ENCODE measurements around the gene EIF2B2.
"Not testable (repeated sequence)": the region's sequence is repeated elsewhere in the genome, so short reads cannot be mapped to it uniquely, and the experiment has no call there.

EIF2B2 gene

DNA sequence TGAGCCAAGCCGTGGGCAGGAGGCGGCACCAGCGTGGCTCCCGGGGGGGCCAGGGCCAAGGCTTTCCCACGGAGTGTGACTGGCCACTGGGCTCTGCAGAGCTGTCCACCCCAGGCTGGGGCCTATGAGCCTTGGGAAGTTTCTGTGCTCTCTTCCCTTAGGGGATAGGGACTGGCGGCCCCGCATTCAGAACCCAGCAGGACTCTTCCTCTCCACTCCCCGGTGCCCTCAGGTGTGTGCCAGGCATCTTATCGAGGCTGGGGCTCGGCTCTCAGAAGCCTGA is 17.8 kb upstream of the EIF2B2 start:
- no peak for TF ChIP-seq SPI1 (IDR thresholded peaks at IDR 0.05; ENCODE audit: low read depth, low read length)
- no peak for TF ChIP-seq PAX5 (IDR thresholded peaks at IDR 0.05; ENCODE audit: insufficient read depth, low read length, severe bottlenecking)
- no peak for TF ChIP-seq TAF1 (IDR thresholded peaks at IDR 0.05; ENCODE audit: low read depth, low read length)
- TF ChIP-seq POLR2A (IDR thresholded peaks at IDR 0.05; ENCODE audit: low read depth, low read length): no peak
- no peak for TF ChIP-seq POU2F2 (IDR thresholded peaks at IDR 0.05; ENCODE audit: low read depth, low read length)
- TF ChIP-seq POLR2AphosphoS5 (IDR thresholded peaks at IDR 0.05; ENCODE audit: low read depth, low read length): no peak
- FAIRE-seq (no peak), DNase-seq (ENCODE audit: insufficient read length, low spot score) (no peak)

DNA sequence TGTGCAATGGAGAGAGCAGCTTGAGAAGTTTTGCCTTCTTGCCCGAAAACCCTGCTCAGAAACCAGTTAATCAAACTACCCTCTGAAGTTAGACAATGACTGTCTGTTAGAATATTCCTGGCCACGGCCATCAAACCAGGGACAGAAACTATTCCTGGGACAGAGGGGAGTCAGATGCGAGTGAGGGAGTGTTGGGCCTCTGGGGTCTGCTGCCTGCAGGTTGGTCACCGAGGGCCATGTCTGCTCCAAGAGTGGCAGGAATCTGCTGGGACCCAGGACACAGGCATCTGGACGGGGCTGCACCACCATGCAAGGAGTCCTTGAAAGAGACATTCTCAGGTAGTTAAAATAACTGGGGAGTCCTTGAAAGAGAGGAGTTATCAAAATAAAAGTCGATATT is 16.9 kb upstream of the EIF2B2 start:
- no peak for FAIRE-seq

DNA sequence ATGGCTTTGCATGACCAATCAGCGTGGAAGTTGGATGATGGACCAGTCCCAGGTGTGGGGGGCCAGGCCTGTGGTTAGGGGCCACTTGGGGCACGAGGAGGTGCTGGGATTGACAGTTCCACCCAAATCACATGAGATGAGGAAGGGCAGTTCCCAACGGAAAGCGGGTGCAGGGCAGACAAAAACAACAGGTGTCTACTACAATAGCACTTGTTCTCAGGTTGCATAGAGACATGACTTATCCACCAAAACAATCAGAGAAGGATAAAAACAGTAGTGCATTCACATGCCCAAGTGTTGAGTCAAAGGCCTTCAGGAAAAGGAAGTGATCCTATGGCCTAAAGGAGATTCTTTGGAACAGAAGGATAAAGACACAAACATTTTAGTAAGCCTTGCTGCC is 14.6 kb upstream of the EIF2B2 start:
- no peak for DNase-seq (ENCODE audit: insufficient read length, low spot score)
- no peak for FAIRE-seq

More for the DNA sequence above, 16.9 kb upstream of the EIF2B2 start:
- no peak for TF ChIP-seq PAX5 (IDR thresholded peaks at IDR 0.05; ENCODE audit: insufficient read depth, low read length, severe bottlenecking)
- no peak for TF ChIP-seq SPI1 (IDR thresholded peaks at IDR 0.05; ENCODE audit: low read depth, low read length)
- no peak for TF ChIP-seq POLR2AphosphoS5 (IDR thresholded peaks at IDR 0.05; ENCODE audit: low read depth, low read length)
- TF ChIP-seq POLR2A (IDR thresholded peaks at IDR 0.05; ENCODE audit: low read depth, low read length): no peak
- TF ChIP-seq TAF1 (IDR thresholded peaks at IDR 0.05; ENCODE audit: low read depth, low read length): no peak
- no peak for TF ChIP-seq POU2F2 (IDR thresholded peaks at IDR 0.05; ENCODE audit: low read depth, low read length)
- DNase-seq (ENCODE audit: insufficient read length, low spot score): no peak

GRCh38 chr14:74988993-74989392 is 13.7 kb upstream of the EIF2B2 start:
- FAIRE-seq (no peak), DNase-seq (ENCODE audit: insufficient read length, low spot score) (no peak)
- TF ChIP-seq SPI1 (IDR thresholded peaks at IDR 0.05; ENCODE audit: low read depth, low read length) (no peak), TAF1 (IDR thresholded peaks at IDR 0.05; ENCODE audit: low read depth, low read length) (no peak), POU2F2 (IDR thresholded peaks at IDR 0.05; ENCODE audit: low read depth, low read length) (no peak), POLR2A (IDR thresholded peaks at IDR 0.05; ENCODE audit: low read depth, low read length) (no peak), POLR2AphosphoS5 (IDR thresholded peaks at IDR 0.05; ENCODE audit: low read depth, low read length) (no peak), PAX5 (IDR thresholded peaks at IDR 0.05; ENCODE audit: insufficient read depth, low read length, severe bottlenecking) (no peak)

More for the DNA sequence above, 14.6 kb upstream of the EIF2B2 start:
- no peak for TF ChIP-seq SPI1 (IDR thresholded peaks at IDR 0.05; ENCODE audit: low read depth, low read length)

GRCh38 chr14:74994182-74994581 is 8.5 kb upstream of the EIF2B2 start:
- FAIRE-seq; DNase-seq (ENCODE audit: insufficient read length, low spot score): not testable (repeated sequence)

- not testable (repeated sequence) for FAIRE-seq; DNase-seq (ENCODE audit: insufficient read length, low spot score)
Measured at GRCh38 chr14:74995781-74996180, 6.9 kb upstream of the EIF2B2 start.

- DNase-seq (ENCODE audit: insufficient read length, low spot score) (no peak), FAIRE-seq (no peak)
- TF ChIP-seq POLR2AphosphoS5 (IDR thresholded peaks at IDR 0.05; ENCODE audit: low read depth, low read length) (no peak), PAX5 (IDR thresholded peaks at IDR 0.05; ENCODE audit: insufficient read depth, low read length, severe bottlenecking) (no peak), TAF1 (IDR thresholded peaks at IDR 0.05; ENCODE audit: low read depth, low read length) (no peak), SPI1 (IDR thresholded peaks at IDR 0.05; ENCODE audit: low read depth, low read length) (no peak), POLR2A (IDR thresholded peaks at IDR 0.05; ENCODE audit: low read depth, low read length) (no peak), POU2F2 (IDR thresholded peaks at IDR 0.05; ENCODE audit: low read depth, low read length) (no peak)
Measured at GRCh38 chr14:75001261-75001660, 1.5 kb upstream of the EIF2B2 start.

DNA sequence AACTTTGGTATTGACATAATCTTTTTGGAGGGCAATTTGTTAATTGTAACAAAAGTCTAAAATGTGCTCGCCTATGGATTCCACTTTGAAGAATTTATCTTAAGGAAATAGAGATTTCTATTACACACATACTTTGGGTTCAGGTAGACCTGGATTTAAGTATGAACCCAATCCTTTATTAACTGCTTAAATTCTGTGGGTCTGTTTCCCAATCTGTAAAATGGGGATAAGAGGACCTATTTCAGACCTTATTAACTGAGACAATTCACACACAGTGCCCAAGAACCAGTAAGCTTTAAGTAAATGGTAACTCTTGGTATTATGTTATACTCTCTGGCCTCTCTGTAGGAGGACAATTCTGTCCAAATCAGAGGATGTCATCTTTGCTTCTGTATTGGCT is 822 bp upstream of the EIF2B2 start:
- FAIRE-seq (no peak), DNase-seq (ENCODE audit: insufficient read length, low spot score) (no peak)
- TF ChIP-seq PAX5 (IDR thresholded peaks at IDR 0.05; ENCODE audit: insufficient read depth, low read length, severe bottlenecking): no peak
- no peak for TF ChIP-seq POLR2A (IDR thresholded peaks at IDR 0.05; ENCODE audit: low read depth, low read length)
- no peak for TF ChIP-seq SPI1 (IDR thresholded peaks at IDR 0.05; ENCODE audit: low read depth, low read length)
- TF ChIP-seq POU2F2 (IDR thresholded peaks at IDR 0.05; ENCODE audit: low read depth, low read length): no peak
- no peak for TF ChIP-seq POLR2AphosphoS5 (IDR thresholded peaks at IDR 0.05; ENCODE audit: low read depth, low read length)
- TF ChIP-seq TAF1 (IDR thresholded peaks at IDR 0.05; ENCODE audit: low read depth, low read length): no peak

- TF ChIP-seq POLR2AphosphoS5 (IDR thresholded peaks at IDR 0.05; ENCODE audit: low read depth, low read length) (no peak; the same call in 1 of the 2 replicates), POLR2A (IDR thresholded peaks at IDR 0.05; ENCODE audit: low read depth, low read length) (no peak), SPI1 (IDR thresholded peaks at IDR 0.05; ENCODE audit: low read depth, low read length) (no peak), PAX5 (IDR thresholded peaks at IDR 0.05; ENCODE audit: insufficient read depth, low read length, severe bottlenecking) (no peak), TAF1 (IDR thresholded peaks at IDR 0.05; ENCODE audit: low read depth, low read length) (no peak)
- no peak for DNase-seq (ENCODE audit: insufficient read length, low spot score)
- peak; percentile 66 for FAIRE-seq
Measured at GRCh38 chr14:75003250-75004027, 718 bp downstream of the EIF2B2 start.

DNA sequence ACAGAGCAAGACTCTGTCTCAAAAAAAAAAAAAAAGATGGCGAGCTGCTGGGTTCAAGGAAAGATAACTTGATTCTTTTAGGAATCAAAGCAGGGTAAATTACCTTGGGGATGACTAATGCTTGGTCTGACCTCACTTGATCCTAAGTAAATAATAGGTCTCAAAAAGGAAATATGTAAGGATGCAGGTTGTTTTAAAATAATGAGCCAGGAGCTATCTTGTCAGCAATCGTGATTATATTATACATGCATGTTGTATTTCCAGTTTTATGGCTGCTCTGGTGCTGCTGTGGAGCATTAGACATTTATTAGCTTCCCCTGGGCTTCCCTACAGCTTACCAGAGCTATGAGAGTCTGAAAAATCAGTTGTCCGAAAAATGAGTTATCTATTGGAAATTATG is 2.6 kb downstream of the EIF2B2 start:
- FAIRE-seq: no peak
- DNase-seq (ENCODE audit: insufficient read length, low spot score): no peak
- no peak for TF ChIP-seq POLR2A (IDR thresholded peaks at IDR 0.05; ENCODE audit: low read depth, low read length)

DNA sequence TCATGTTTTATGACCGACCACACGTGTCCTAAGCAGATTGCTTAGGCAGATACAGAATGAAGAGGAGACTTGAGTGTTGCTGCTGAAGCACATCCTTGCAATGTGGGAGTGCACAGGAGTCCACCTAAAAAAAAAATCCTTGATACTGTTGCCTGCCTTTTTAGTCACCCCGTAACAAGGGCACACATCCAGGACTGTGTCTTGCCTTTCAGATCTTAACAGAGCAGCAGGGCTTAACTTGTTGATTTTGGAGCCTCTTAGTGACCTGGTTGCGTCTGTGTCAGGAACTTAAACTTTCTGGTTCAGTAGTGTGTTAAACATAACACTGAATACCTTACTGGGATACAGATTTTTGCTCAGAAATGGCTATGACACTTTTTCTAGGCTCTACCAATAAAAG is 6.5 kb downstream of the EIF2B2 start:
- DNase-seq (ENCODE audit: insufficient read length, low spot score): no peak
- no peak for FAIRE-seq
- TF ChIP-seq POLR2AphosphoS5 (IDR thresholded peaks at IDR 0.05; ENCODE audit: low read depth, low read length): no peak
- TF ChIP-seq POU2F2 (IDR thresholded peaks at IDR 0.05; ENCODE audit: low read depth, low read length): no peak
- TF ChIP-seq SPI1 (IDR thresholded peaks at IDR 0.05; ENCODE audit: low read depth, low read length): no peak
- TF ChIP-seq TAF1 (IDR thresholded peaks at IDR 0.05; ENCODE audit: low read depth, low read length): no peak
- no peak for TF ChIP-seq PAX5 (IDR thresholded peaks at IDR 0.05; ENCODE audit: insufficient read depth, low read length, severe bottlenecking)
- no peak for TF ChIP-seq POLR2A (IDR thresholded peaks at IDR 0.05; ENCODE audit: low read depth, low read length)
